ENCODE measurements around the gene SWI5. TPM values are rescaled to one million over a fixed set of nuclear protein-coding genes. Genes with fewer than 3 reads are reported as not detected.
A peak's percentile ranks its signal among the peaks of the same experiment; 100 is the strongest.

SWI5 gene
- total RNA-seq, 1 donor from 2014 or later, result 20.7 TPM

DNA sequence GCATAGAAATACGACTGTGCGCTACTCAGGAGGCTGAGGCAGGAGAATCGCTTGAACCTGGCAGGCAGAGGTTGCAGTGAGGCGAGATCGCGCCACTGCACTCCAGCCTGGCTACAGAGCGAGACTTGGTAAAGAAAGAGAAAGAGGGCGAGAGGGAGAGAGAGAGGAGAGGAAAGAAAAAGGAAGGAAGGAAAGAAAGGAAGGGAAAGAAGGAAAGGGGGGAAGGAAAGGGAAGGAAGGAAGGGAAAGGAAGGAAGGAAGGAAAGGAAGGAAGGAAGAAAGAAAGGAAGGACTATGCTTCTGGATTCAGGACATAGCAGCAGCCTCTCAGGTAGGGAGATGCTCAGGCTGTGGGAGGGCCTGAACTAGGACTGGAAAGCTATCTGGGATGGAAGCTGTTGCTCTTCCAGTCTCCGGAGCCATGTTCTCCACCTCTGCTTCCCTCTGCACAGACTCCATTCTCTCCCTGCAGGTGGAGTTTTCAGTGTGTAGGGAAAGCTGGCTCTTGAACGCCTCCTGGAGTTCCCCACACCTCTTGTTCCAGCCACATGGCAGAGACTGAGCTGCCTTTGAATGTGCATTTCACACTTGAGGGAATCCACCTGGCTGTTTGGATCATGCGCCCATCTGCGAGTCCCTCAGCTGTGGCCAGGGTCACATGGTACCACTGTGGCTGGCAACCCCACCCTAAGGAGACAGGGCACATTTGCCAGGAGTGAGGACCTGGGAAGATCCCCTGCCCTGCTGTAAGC, 9.1 kb downstream of the SWI5 start:
- H3K27ac Mint-ChIP-seq (ENCODE audit: unreplicated experiment), result peak overlapping the region; percentile 90
- no peaks in the 10 kb centered on the region for H3K4me1 Mint-ChIP-seq
- no peak for TF ChIP-seq CTCF (conservative IDR thresholded peaks at IDR 0.05)
- DNase-seq (ENCODE audit: low read depth, low spot score), result no peak
- H3K4me3 Mint-ChIP-seq, result no peak overlapping the region
- H3K27me3 Mint-ChIP-seq (ENCODE audit: low read depth), result no peaks in the 10 kb centered on the region
- no peaks in the 10 kb centered on the region for H3K9me3 Mint-ChIP-seq
- peaks cover 2% of the 10 kb centered on the region for H3K36me3 Mint-ChIP-seq (ENCODE audit: low read depth)

DNA sequence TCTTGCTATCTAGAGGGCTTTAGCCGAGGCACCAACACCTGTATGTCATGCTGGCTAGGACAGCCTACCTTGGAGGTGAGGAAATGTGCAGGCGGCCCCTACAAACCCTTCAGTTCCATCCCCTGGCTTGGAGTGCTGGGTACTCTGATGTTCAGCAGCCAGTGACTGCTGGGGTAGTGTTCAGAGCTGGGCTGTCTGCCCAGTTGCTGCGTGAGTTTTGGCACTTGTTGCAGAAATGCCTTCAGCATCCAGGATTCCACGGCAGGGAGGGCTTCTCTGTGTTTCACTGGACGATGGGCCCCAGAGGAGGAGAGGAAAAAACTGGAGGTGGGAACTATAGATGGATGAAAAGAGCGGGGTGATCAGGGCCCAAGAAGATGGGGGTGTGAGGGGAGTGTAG, 10.4 kb downstream of the SWI5 start:
- Mint-ChIP-seq H3K4me1 (no peaks in the 10 kb centered on the region), H3K27me3 (ENCODE audit: low read depth) (no peaks in the 10 kb centered on the region), H3K4me3 (no peak overlapping the region), H3K9me3 (no peaks in the 10 kb centered on the region), H3K36me3 (ENCODE audit: low read depth) (peaks cover 2% of the 10 kb centered on the region), H3K27ac (ENCODE audit: unreplicated experiment) (peak overlapping the region; percentile 78)
- no peak for DNase-seq (ENCODE audit: low read depth, low spot score)
- no peak for TF ChIP-seq CTCF (conservative IDR thresholded peaks at IDR 0.05)

DNA sequence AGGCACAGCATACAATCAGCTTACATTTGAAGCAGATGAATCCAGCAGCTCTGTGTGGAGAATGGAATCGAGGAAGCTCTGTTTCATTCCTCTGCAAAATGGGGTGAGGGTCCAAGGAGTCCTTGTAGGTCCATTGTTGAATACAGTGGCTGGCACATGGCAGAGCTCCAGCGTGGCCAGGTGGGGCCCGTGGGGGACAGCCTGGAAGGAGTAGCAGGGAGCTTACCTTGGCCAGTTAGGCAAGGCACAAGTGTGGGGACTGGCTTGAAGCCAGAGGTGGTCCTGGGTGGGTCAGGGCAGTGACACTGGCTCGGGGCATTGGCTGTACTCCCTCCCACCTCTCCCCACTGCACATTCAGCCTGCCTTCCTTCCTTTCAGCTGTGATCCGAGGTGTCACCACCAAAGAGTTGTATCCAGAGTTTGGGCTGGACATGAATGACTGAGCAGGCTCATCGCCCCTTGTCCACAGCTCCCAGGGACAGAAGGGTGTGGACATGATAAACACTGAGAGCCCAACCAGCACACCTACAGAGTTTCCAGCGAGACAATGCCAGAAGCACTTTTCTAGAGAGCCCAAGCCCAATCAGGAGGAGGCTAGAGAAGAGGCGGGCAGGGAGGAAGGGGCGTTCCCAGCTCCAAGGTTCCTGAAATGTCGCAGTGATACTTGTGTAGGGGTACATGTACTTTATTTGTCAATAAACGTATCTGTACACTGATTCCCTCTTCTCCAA, 12.4 kb downstream of the SWI5 start:
- Mint-ChIP-seq H3K27me3 (ENCODE audit: low read depth) (no peaks in the 10 kb centered on the region), H3K4me1 (no peaks in the 10 kb centered on the region), H3K4me3 (no peak overlapping the region), H3K9me3 (no peaks in the 10 kb centered on the region), H3K36me3 (ENCODE audit: low read depth) (peaks cover 2% of the 10 kb centered on the region), H3K27ac (ENCODE audit: unreplicated experiment) (no peak overlapping the region)
- no peak for TF ChIP-seq CTCF (conservative IDR thresholded peaks at IDR 0.05)
- no peak for DNase-seq (ENCODE audit: low read depth, low spot score)

GRCh38 chr9:128292009-128292408, 15.9 kb downstream of the SWI5 start:
- no peak for DNase-seq (ENCODE audit: low read depth, low spot score)
- Mint-ChIP-seq H3K4me1 (peaks cover 5% of the 10 kb centered on the region), H3K27ac (ENCODE audit: unreplicated experiment) (peak overlapping the region; percentile 47), H3K36me3 (ENCODE audit: low read depth) (no peaks in the 10 kb centered on the region), H3K4me3 (no peak overlapping the region), H3K27me3 (ENCODE audit: low read depth) (no peaks in the 10 kb centered on the region), H3K9me3 (no peaks in the 10 kb centered on the region)
- TF ChIP-seq CTCF (conservative IDR thresholded peaks at IDR 0.05), result no peak

DNA sequence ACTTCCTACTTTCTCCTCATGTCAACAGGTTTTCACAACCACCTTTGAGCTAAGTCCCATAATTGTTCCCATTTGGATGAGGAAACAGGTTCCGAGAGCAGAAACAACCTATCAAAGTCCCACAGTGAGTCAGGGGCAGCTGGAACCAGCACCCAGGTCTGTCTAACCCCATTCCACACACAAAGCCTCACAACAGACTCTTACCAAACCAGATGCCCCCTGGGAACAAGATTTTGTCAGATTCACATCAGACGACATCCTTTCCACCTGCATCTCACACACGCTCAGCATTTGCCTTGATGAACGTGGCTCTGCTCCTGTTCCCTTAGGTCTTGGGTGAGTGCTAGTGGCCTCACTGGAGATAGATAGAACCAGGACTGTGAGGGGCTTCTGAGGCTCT, 17.0 kb downstream of the SWI5 start:
- H3K4me3 Mint-ChIP-seq, result no peak overlapping the region
- H3K27me3 Mint-ChIP-seq (ENCODE audit: low read depth), result no peaks in the 10 kb centered on the region
- no peak for DNase-seq (ENCODE audit: low read depth, low spot score)
- H3K27ac Mint-ChIP-seq (ENCODE audit: unreplicated experiment), result no peak overlapping the region
- H3K9me3 Mint-ChIP-seq, result no peaks in the 10 kb centered on the region
- TF ChIP-seq CTCF (conservative IDR thresholded peaks at IDR 0.05), result no peak
- no peaks in the 10 kb centered on the region for H3K36me3 Mint-ChIP-seq (ENCODE audit: low read depth)
- peaks cover 5% of the 10 kb centered on the region for H3K4me1 Mint-ChIP-seq

All from neural crest cell (in vitro differentiated cells).